B cell (primary cell): Measurements from ENCODE around the gene UQCR11. TPM values are rescaled to one million over a fixed set of nuclear protein-coding genes. Genes with fewer than 3 reads are reported as not detected.

ENCODE experiments used
- ATAC-seq: fragments of 200-7000 bp; cut with Tn5 transposase; one replicate; pipeline ENCODE4 v1.10.0; 2021; ENCODE audit warnings: low read depth, mild to moderate bottlenecking, moderate number of reproducible peaks, moderate library complexity
- CTCF ChIA-PET: fragments of 350-600 bp; sonication (Branson Sonifier 250); formaldehyde crosslinking; loops from one replicate; lab custom pipeline; 2021; ENCODE audit warnings: antibody characterized with exemption, inconsistent platforms; lab: Charles Lee
- POLR2A ChIA-PET: fragments of 350-600 bp; sonication (Branson Sonifier 250); formaldehyde crosslinking; loops from one replicate; lab custom pipeline; 2021; ENCODE audit warnings: antibody characterized with exemption; lab: Charles Lee
- DNase-seq: peaks from one replicate; pipeline ENCODE4 v3.0.0; 2013
- H2AFZ ChIP-seq: 2 replicates; pipeline ENCODE4 v1.6.1; 2012; ENCODE audit warnings: mild to moderate bottlenecking, low read depth, low read length; ENCODE audit not compliant: insufficient read depth, poor library complexity, severe bottlenecking
- H3K27ac ChIP-seq, 2 donors: 1 replicate in 1 of 2; 2 replicates in 1 of 2; pipeline ENCODE4 v1.5.1; 2012 to 2013; ENCODE audit warnings: low read length in 2 of 2, mild to moderate bottlenecking in 2 of 2, moderate library complexity in 1 of 2
- H3K27me3 ChIP-seq, 4 experiments: fragments of 200-600 bp in 1 of 4; sonication (generic) in 1 of 4; replicated peaks in 1 of 4; 1 replicate in 2 of 4; 2 replicates in 2 of 4; pipeline versions ENCODE4 v1.6.1 to v1.7.0; 2013 to 2016; ENCODE audit warnings: low read length in 3 of 4, mild to moderate bottlenecking in 2 of 4, mixed read lengths in 1 of 4, moderate library complexity in 1 of 4; ENCODE audit not compliant: insufficient read depth in 4 of 4, control insufficient read depth in 3 of 4; ENCODE audit errors: control extremely low read depth in 1 of 4
- H3K36me3 ChIP-seq, 2 experiments: replicated peaks in 1 of 2; 1 replicate in 1 of 2; 2 replicates in 1 of 2; pipeline versions ENCODE4 v1.6.1 to v1.7.1; 2013; ENCODE audit warnings: low read length in 1 of 2; ENCODE audit not compliant: insufficient read depth in 2 of 2, control insufficient read depth in 1 of 2; ENCODE audit errors: control extremely low read depth in 1 of 2, extremely low read depth in 1 of 2
- H3K4me1 ChIP-seq, 2 donors: fragments of 200-600 bp in 1 of 2; sonication (generic) in 1 of 2; 1 replicate in 1 of 2; 2 replicates in 1 of 2; pipeline versions ENCODE4 v1.5.1 to v1.6.1; 2013 to 2017; ENCODE audit warnings: low read length in 2 of 2; ENCODE audit not compliant: control insufficient read depth in 2 of 2, insufficient read depth in 2 of 2
- H3K4me2 ChIP-seq: replicated peaks from 2 replicates; pipeline ENCODE3; 2012; ENCODE audit warnings: mild to moderate bottlenecking, low read depth, low read length; ENCODE audit not compliant: poor library complexity, severe bottlenecking
- H3K4me3 ChIP-seq, 5 experiments: fragments of 200-600 bp in 1 of 5; sonication (generic) in 1 of 5; 1 replicate in 3 of 5; 2 replicates in 2 of 5; pipeline versions ENCODE4 v1.5.1 to v1.7.0; 2011 to 2016; ENCODE audit warnings: low read length in 4 of 5, mild to moderate bottlenecking in 4 of 5, low read depth in 2 of 5, control low read depth in 1 of 5, moderate library complexity in 1 of 5; ENCODE audit not compliant: insufficient read depth in 1 of 5; ENCODE audit errors: control extremely low read depth in 1 of 5, extremely low read depth in 1 of 5
- H3K79me2 ChIP-seq: fragments of 200-600 bp; sonication (generic); one replicate; pipeline ENCODE4 v1.6.0; 2016; ENCODE audit warnings: low read length; ENCODE audit not compliant: control insufficient read depth, insufficient read depth
- H3K9ac ChIP-seq: fragments of 200-600 bp; sonication (generic); 2 replicates; pipeline ENCODE4 v1.6.1; 2017; ENCODE audit warnings: mild to moderate bottlenecking, low read length, moderate library complexity
- H3K9me3 ChIP-seq, 3 donors: one replicate each; pipeline versions ENCODE4 v1.6.1 to v1.7.1; 2013; ENCODE audit warnings: low read length in 2 of 3; ENCODE audit not compliant: control insufficient read depth in 2 of 3, insufficient read depth in 1 of 3; ENCODE audit errors: control extremely low read depth in 1 of 3
- H4K20me1 ChIP-seq: 2 replicates; pipeline ENCODE4 v1.6.0; 2012; ENCODE audit warnings: mild to moderate bottlenecking, low read length; ENCODE audit not compliant: insufficient read depth, control insufficient read depth, poor library complexity, severe bottlenecking
- H3K27ac Mint-ChIP-seq: one replicate; pipeline ENCODE4 v1.8.0; 2021; ENCODE audit warnings: mixed read lengths
- H3K27me3 Mint-ChIP-seq: one replicate; pipeline ENCODE4 v1.8.0; 2021; ENCODE audit warnings: mixed read lengths
- H3K4me1 Mint-ChIP-seq: one replicate; pipeline ENCODE4 v1.8.0; 2021; ENCODE audit warnings: mixed read lengths
- H3K4me3 Mint-ChIP-seq: one replicate; pipeline ENCODE4 v1.8.0; 2021; ENCODE audit warnings: mixed read lengths
- H3K9me3 Mint-ChIP-seq: one replicate; pipeline ENCODE4 v1.8.0; 2022; ENCODE audit warnings: mixed read lengths; ENCODE audit not compliant: insufficient read depth
- EZH2 ChIP-seq: IDR thresholded peaks from 2 replicates; pipeline ENCODE4 v1.6.1; 2012; ENCODE audit warnings: borderline replicate concordance, low read depth, mild to moderate bottlenecking, moderate library complexity, low read length; ENCODE audit not compliant: insufficient read depth, poor library complexity, severe bottlenecking
- WGBS: methylation state at CpG from one replicate; pipeline ENCODE4 v1.1.5; 2013; ENCODE audit warnings: missing lambda C conversion rate; ENCODE audit not compliant: insufficient coverage; 5-methylcytosine and 5-hydroxymethylcytosine counted together
- intact Hi-C: fragments of 100-400 bp; cut with micrococcal nuclease; formaldehyde crosslinking; loops from one replicate; pipeline ENCODE4 v1.10.0; 2022
- polyA plus RNA-seq: library from polyadenylated mRNA; depleted of rRNA; stranded (reverse); fragments of >200 nt; gene quantifications from 2 replicates; pipeline ENCODE4 v1.2.3, GENCODE V29; 2012
- total RNA-seq, 2 donors: library from RNA; stranded (reverse); fragments of 120-200 nt in 1 of 2; gene quantifications; 1 replicate in 1 of 2; 2 replicates in 1 of 2; pipeline versions ENCODE4 v1.2.3 to v1.2.4, GENCODE V29; 2013 to 2022
- TF ChIP-seq, protein P1 (sequence below): fragments of 200-600 bp; IDR thresholded peaks from one replicate; pipeline ENCODE4 v1.8.0; 2022; ENCODE audit warnings: antibody characterized with exemption, mild to moderate bottlenecking

The UQCR11 gene
- total and polyA plus RNA-seq, 2 donors (not counting 1 experiment from before 2014, with no cell fraction given) = 59.5 to 66.8 TPM

- Histone ChIP-seq H3K4me3 (no peak overlapping the region), H2AFZ (no peak overlapping the region), H3K9ac (no peak overlapping the region), H4K20me1 (peaks cover 44% of the 10 kb centered on the region), H3K79me2 (peaks cover 55% of the 10 kb centered on the region), H3K27me3 (no peaks in the 10 kb centered on the region), H3K4me1 (no peaks in the 10 kb centered on the region), H3K36me3 (peaks cover 0 to 64% of the 10 kb centered on the region in 2 experiments), H3K27ac (no peak overlapping the region), H3K9me3 (no peaks in the 10 kb centered on the region), H3K4me2 (no peak overlapping the region)
- WGBS = 94% methylated on average over 22 of the region's 22 CpGs
- no peaks in the 10 kb centered on the region for H3K4me1 Mint-ChIP-seq
- intact Hi-C loops = no loop called here
- CTCF ChIA-PET = no interaction called here
- TF ChIP-seq, protein P1, sequence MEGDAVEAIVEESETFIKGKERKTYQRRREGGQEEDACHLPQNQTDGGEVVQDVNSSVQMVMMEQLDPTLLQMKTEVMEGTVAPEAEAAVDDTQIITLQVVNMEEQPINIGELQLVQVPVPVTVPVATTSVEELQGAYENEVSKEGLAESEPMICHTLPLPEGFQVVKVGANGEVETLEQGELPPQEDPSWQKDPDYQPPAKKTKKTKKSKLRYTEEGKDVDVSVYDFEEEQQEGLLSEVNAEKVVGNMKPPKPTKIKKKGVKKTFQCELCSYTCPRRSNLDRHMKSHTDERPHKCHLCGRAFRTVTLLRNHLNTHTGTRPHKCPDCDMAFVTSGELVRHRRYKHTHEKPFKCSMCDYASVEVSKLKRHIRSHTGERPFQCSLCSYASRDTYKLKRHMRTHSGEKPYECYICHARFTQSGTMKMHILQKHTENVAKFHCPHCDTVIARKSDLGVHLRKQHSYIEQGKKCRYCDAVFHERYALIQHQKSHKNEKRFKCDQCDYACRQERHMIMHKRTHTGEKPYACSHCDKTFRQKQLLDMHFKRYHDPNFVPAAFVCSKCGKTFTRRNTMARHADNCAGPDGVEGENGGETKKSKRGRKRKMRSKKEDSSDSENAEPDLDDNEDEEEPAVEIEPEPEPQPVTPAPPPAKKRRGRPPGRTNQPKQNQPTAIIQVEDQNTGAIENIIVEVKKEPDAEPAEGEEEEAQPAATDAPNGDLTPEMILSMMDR = no peak
- no peak for TF ChIP-seq EZH2
- no peak overlapping the region for H3K27ac Mint-ChIP-seq
- POLR2A ChIA-PET = interaction anchor here (0.7 kb wide), 1 partner anchor 92 kb away, joined by 5 read pairs; no protein-coding TSS in a partner anchor
- ATAC-seq = no peak
- H3K4me3 Mint-ChIP-seq = no peak overlapping the region
- no peaks in the 10 kb centered on the region for H3K27me3 Mint-ChIP-seq
- no peak for DNase-seq
- H3K9me3 Mint-ChIP-seq = no peaks in the 10 kb centered on the region
Observed at GRCh38 chr19:1580957-1581356, 24.3 kb downstream of the UQCR11 start.

GRCh38 chr19:1580382-1580781, 24.9 kb downstream of the UQCR11 start:
- ChIA-PET POLR2A (no interaction called here), CTCF (no interaction called here)

More at GRCh38 chr19:1580382-1580781, 24.9 kb downstream of the UQCR11 start:
- Mint-ChIP-seq H3K4me1 (no peaks in the 10 kb centered on the region), H3K27ac (no peak overlapping the region), H3K4me3 (no peak overlapping the region), H3K9me3 (no peaks in the 10 kb centered on the region), H3K27me3 (no peaks in the 10 kb centered on the region)
- Histone ChIP-seq H3K4me1 (no peaks in the 10 kb centered on the region), H3K79me2 (peaks cover 50% of the 10 kb centered on the region), H3K27ac (no peak overlapping the region), H3K4me2 (no peak overlapping the region), H3K27me3 (no peaks in the 10 kb centered on the region), H3K4me3 (no peak overlapping the region), H3K9me3 (no peaks in the 10 kb centered on the region), H3K36me3 (peaks cover 0 to 60% of the 10 kb centered on the region in 2 experiments), H3K9ac (no peak overlapping the region), H4K20me1 (peaks cover 38% of the 10 kb centered on the region), H2AFZ (no peak overlapping the region)
- no peak for DNase-seq
- intact Hi-C loops = no loop called here
- 98% methylated on average over 20 of the region's 20 CpGs for WGBS
- TF ChIP-seq EZH2 = no peak
- TF ChIP-seq, protein P1 = no peak
- no peak for ATAC-seq
